NCI-H2107 treated with DMSO at 0.1 percent for 48 hours (cell line): ENCODE measurements around the gene HRC.
"Not testable (repeated sequence)": the region's sequence is repeated elsewhere in the genome, so short reads cannot be mapped to it uniquely, and the experiment has no call there.

Experiments used
- DNase-seq: peaks from one replicate; lab custom pipeline; 2025; ENCODE audit not compliant: unreplicated experiment; lab: John Stamatoyannopoulos, UW

Gene HRC

GRCh38 chr19:49161987-49162386 is 6.8 kb upstream of the HRC start:
- DNase-seq, result no peak

GRCh38 chr19:49160450-49161189 is 5.4 kb upstream of the HRC start:
- DNase-seq, result no peak

DNA sequence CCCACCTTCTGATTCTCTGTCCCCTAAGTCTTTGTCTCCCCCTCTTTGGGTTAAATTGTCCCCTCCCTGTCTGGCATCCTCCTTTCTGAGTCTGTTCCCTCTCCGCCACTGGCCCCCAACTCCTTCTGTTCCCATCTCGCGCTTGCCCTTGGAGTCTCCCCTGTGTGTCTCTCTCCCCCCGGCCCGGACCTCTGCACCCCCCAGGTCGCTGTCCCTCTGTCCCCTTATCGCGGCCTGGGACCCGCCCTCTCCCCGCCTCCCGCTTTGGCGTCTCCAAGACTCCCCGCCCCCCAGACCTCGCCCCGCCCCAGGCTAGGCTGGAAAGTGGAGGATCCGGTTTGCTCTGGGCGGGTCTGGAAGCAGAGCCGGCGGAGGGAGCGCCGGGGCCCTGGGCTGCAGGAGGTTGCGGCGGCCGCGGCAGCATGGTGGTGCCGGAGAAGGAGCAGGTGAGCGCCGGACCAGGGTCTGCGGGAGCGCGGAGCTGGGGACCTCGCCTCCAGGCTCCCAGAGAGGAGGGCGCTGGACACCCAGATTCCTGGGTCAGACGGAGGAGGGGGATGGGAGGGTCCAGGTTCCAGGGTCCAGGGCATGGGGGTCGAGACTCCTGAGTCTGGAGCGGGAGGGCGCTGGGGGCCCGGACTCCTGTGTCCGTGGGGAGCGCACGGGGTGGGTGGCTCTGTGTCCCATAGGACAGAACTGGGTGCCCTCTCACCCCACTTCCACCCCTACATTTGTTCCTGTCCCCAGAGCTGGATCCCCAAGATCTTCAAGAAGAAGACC is 2.4 kb upstream of the HRC start, which contains the start of gene TRPM4:
Gene TRPM4 (plus strand): TSS at position 348 of the 780 bp plus-strand sequence. CDS start 75 bp downstream, at position 423.
- no peak for DNase-seq

- DNase-seq, result no peak
These were observed 687 bp upstream of the HRC start for GRCh38 chr19:49155820-49156346.

GRCh38 chr19:49154279-49154678 is 917 bp downstream of the HRC start:
- DNase-seq, result no peak

DNA sequence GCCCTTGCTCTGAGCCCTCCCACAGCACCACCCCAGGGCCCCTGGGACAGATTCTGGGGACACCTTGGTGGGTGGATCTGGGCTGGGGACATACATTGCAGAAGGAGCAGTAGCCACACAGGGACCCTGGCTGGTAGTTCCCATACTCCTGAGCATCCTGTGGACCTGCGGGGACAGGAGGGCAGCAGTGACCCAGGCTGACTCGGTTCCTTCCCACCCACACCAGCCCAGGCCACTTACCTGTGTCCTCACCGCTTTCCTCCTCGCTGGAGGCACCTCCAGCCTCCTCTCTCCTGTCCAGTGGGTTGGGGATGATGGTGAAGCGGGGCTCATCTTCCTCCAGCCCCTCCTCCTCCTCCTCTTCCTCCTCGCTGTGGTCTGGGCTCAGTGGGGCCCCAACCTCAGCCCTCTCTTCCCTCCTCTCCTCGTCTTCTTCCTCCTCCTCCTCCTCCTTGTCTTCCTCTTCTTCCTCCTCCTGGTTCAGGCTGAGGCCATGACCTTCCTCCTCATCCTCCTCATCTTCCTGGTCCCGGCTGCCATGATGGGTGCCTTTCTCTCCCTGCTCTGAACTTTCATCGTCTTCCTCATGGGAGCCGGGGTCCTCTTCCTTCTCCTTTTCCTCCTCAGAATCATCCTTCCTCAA is 1.9 kb downstream of the HRC start:
- no peak for DNase-seq

- no peak for DNase-seq
These were observed 3.1 kb downstream of the HRC start for GRCh38 chr19:49152119-49152550.

DNA sequence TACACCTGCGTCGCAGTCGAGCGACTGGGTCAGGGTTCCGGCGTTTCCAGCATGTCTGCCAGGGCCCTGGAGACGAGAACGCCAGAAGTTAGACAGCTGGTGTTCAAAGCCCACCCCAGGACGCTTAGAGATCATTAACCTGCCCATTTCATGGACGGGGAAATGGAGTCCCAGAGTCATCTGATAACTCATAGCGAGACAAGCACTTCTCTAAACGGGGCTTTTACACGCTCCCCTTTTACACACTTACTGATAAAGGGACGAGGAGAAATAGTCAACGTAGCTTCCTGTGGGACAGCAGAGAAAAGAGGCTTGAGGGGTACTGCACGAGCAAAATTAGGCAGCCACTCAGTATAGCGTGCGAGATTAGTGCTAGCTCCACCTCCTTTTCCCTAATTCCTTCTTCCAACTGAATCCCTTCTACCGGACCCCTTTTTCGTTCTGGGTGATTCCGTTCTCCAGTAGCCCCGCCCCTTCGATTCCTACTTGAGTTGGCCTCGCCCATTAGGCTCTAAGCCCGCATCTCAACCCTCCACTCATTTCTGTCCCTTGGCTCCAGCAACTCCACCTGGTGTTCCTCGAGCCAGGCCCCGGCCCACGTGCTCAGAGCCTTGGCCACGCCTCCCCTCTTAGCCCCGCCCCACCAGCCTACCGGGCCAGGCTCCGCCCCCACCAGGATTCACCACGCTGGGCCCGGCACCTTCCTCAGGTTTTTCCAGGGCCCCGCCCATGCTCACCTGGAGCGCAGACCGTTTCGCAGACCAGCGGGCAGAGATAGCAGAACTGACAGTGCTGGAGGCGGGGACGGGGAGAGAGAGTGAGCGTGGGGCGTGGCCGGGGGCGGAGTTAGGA is 3.7 kb downstream of the HRC start:
- peak; percentile 46 for DNase-seq

- no peak for DNase-seq
These were observed 4.3 kb downstream of the HRC start for GRCh38 chr19:49150944-49151243.

DNA sequence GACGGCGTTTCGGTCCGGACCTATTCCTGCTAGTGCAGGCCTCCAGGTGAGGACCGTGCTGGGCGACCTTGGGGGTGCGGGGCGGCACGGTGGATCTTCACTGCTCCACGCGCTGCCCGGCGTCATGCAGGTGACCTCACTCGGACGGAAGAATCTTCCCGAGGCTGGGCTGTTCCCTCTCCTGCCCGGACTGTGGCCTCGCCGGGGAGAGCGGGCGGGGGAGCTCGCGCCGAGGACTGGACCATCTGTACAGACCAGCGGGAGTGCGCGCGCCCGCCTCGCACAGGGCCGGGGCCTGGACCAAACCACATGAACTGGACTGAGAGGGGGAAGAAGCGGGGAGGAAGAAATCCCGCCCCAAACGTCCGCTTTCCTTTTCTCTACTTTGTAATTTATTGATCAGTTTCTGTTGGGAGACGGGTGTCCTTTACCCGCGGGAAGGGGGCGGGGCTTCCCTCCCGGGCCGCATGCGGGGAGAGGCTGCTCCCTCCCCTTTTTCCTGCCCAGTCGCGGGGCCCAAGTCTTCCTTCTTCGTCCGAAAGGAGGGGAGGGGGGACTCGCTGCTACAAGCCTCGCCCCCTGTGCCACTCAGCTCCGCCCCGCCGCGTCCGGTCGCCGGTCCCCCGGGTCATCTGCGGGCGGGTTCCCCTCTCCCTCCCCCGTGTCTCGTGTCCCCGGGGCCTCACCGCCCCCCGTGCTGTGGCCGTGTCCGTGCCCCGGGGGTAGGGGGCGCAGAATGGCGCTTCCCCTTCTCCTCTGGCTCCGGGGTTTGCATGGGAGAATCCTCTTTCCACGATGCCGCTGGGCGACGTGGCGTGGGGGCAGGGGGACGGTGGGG is 4.9 kb downstream of the HRC start:
- DNase-seq, result peak; percentile 15

GRCh38 chr19:49149652-49150105 is 5.5 kb downstream of the HRC start:
- DNase-seq, result peak; percentile 25

DNA sequence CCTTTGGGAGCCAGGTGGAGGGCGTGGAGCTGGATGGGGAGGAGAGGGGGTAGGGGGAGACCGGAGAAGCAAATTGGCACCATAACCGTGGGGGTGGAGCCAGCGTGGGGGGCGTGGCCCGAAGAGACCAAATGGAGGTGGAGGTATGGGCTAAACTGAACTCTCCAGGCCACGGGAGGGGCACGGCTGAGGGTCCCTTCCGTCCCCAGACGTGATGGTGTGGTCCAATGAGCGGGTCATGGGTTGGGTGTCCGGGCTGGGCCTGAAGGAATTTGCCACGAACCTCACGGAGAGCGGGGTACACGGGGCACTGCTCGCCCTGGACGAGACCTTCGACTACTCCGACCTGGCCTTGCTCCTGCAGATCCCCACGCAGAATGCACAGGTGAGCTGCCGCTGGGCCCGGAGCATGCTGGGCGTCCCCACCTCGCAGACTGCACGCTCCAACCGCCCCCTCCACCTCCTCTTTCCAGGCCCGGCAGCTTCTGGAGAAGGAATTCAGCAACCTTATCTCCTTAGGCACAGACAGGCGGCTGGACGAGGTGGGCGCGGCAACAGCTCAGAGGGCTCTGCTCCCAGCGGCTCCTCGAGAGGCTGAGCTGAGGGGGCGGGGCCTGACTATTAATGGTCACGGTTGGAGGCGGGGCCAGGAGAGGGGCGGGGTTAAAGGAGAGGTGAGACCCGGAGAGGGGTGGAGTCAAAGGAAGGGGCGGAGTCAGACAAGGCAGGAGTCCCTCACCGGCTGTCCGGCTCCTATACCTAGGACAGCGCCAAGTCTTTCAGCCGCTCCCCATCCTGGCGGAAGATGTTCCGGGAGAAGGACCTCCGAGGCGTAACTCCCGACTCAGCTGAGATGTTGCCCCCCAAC is 6.2 kb downstream of the HRC start:
- peak; percentile 80 for DNase-seq

- DNase-seq, result no peak
These were observed 7.0 kb downstream of the HRC start for GRCh38 chr19:49148044-49148682.

GRCh38 chr19:49146408-49146770 is 8.8 kb downstream of the HRC start:
- DNase-seq, result not testable (repeated sequence)

DNA sequence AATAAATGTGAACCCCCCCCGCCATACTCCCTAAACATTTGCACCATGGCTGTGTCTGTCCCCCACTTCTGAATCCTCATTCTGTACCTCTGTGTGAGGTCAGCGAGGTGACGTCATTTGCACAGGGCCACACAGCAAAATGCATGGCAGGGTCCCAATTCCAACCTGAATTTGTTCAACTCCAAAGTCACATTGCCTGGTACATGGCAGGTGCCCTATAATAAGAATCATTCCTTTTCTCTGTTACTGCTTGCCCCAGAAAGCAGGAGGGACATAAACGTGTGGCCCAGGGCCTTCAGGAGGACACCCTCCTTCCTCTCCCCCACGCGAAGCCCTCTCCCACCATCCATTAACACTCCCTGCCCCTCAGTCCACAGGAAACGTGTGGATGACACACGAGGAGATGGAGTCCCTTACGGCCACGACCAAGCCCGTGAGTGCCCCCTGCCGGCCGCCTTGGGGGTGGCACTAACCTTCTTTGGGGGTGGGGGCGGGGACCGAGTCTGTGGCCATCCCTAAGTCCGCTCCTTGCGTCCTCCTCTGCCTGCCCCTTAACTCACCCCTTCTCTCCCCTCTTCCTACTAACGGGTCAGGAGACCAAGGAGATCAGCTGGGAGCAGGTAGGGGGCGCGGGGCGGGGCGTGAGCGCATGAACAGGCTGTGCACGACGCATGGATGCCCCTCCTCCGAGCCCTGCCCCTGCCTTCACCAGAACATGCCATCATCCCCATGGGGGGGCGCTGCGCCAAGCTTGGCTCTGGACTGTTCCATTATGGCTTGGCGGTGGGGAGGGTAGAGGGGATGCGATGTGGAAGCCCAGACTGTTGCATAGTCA is 9.4 kb downstream of the HRC start:
- DNase-seq, result no peak

- DNase-seq, result no peak
These were observed 12.3 kb downstream of the HRC start for GRCh38 chr19:49142866-49143335.

GRCh38 chr19:49141352-49141751 is 13.8 kb downstream of the HRC start:
- no peak for DNase-seq
